Stimulated activated CD4-positive, alpha-beta T cell treated with anti-CD3 and anti-CD28 coated beads, Interleukin-4, amount 100 ng/mL, for 24 hours (primary cell): Measurements from ENCODE around the gene ME3.

Source experiments
- DNase-seq: peaks from one replicate; pipeline ENCODE4 v3.0.0-alpha.2; 2020

ME3 gene

DNA sequence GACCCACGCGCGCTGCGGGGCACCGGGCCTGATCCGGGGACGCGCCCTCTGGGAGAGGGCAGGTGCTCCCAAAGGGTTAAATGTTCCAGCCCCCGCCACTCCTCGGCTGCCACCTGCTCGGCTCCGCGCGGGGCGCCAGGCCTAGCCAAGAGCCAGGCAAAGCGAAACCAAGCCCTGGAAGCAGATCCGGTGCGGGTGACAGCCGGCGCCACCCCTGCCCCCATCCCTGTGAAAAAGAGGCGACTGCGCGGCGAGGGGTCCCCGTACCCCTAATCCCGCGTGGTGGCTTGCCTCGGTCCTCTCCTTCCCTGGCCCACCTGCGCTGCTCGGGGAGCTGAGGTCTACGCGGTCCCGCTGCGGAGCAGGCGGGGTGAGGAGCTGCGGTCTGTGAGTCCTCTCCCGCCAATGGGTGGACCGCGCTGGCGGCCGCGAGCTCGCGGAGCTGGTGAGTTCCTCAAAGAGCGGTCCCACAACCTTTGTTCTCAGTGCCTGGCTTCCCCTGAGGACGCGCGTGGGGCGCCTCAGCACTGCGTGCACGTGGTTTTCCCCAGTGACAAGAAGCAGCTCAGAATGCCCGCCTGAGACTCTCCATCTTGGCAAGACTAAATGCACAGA lies at the start of gene ME3:
Gene ME3, minus strand, starts transcription at position 610 of the 615 bp plus-strand sequence.
- peak; percentile 51 for DNase-seq

GRCh38 chr11:86722006-86722405 lies 49.6 kb upstream of the ME3 start:
- DNase-seq: no peak

DNA sequence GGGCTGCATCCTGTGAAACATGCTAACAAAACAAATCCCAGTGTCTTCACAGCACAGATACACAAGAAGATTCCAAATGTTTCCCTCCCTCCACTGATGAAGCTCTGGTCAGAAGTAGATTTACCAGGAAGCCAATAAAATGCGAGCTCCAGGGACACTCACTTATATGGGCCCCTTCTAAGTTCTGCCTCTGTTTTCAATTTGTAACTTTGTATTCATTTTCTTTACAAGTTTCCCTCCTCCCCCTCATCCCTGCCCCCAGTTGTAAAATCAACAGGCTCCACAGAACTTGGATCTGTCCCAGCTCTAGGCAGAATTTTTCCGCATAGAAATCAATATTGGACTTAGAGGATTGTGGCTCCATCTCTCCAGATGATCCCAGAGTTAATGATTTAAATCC lies 48.1 kb upstream of the ME3 start:
- DNase-seq: no peak

GRCh38 chr11:86719781-86720463 lies 47.5 kb upstream of the ME3 start:
- DNase-seq: no peak

- DNase-seq: no peak
Measured at GRCh38 chr11:86718999-86719398, 46.6 kb upstream of the ME3 start.

DNA sequence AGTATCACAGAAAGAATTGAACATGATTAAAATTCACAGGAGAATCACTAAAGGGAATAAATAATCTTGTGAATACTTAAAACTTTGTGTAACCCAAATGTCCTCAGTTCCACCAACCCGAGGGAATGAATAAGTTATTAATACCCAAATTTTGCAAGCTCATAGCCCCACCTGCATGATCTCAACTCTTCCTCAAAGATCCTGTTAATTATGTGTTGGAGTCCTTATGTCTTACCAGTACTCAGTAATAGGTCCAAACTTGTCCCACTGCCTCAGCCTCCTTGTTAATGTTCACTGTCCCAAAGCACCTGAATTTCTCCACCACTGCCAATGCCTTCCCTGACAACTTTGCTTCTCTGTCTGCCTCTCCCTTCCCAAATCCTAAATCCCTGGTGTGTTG lies 46.1 kb upstream of the ME3 start:
- DNase-seq: no peak

DNA sequence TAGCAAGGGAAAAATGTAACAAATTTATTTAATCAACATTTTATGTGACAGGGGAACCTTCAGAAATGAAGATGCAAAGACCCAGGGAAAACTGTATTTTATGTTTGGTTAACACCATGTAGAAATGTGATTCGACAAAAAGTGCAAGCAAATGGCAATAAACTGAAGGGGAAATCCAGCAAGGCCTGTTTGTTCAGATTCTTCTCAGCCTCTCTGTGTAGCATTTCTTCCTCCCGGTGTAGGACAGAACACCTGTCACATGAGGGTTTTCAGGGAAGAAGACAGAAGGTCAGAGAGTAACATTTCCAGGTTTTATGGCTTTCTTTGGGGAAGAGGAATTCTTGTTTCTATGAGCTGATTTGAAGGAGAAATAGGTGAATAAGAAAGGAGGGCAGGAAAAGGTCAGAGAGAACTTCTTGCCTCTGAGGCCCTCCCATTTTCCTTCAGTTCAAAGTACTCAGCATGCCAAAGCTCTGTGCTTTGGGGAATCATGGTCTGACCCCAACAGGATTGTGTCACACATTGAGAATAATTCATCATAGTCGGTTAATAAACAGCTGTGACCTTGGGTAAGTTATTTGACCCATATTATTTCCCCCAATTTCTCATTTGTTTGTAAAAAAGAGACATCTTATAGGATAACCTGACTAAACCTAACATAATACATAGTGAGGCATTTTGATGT lies 45.5 kb upstream of the ME3 start:
- no peak for DNase-seq

DNA sequence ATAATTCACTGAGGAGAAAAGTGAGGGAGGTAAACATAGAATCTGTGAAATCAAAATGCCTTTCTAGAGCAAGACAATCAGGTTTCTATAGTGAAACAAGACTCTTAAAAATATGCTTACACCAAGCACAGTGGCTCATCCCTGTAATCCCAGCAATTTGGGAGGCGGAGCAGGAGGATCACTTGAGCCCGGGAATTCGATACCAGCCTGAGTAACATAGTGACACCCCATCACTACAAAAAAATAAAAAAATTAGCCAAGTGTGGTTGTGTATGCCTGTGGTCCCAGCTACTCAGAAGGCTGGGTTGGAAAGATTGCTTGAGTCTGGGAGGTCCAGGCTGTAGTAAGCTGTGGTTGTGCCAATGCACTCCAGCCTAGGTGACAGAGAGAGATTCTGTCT lies 43.2 kb upstream of the ME3 start:
- no peak for DNase-seq

GRCh38 chr11:86713552-86713951 lies 41.1 kb upstream of the ME3 start:
- DNase-seq: no peak

DNA sequence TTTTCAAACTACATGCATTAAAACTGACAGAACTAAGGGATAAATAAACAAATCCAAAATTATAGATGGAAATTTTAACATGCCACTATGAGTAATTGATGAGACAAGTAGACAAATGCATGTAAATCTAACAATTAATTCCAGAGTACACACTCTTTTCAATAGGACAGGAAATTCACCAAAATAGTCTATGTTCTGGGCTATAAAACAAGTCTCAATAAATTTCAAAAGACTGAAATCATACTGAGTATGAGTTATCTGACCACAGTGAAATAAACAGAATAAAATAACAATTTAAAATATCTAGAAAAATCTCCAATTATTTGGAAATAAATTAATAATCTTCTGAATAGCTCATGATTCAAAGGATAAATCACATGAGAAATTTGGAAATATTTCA lies 38.5 kb upstream of the ME3 start:
- no peak for DNase-seq

- no peak for DNase-seq
Measured at GRCh38 chr11:86708669-86709068, 36.3 kb upstream of the ME3 start.

GRCh38 chr11:86706338-86707131 lies 34.1 kb upstream of the ME3 start:
- no peak for DNase-seq

- no peak for DNase-seq
Measured at GRCh38 chr11:86704710-86705109, 32.3 kb upstream of the ME3 start.

- DNase-seq: no peak
Measured at GRCh38 chr11:86703987-86704386, 31.6 kb upstream of the ME3 start.

GRCh38 chr11:86702220-86702983 lies 30.0 kb upstream of the ME3 start:
- DNase-seq: no peak

GRCh38 chr11:86699040-86699791 lies 26.8 kb upstream of the ME3 start:
- no peak for DNase-seq

GRCh38 chr11:86698639-86699038 lies 26.2 kb upstream of the ME3 start:
- DNase-seq: no peak

GRCh38 chr11:86696451-86696850 lies 24.0 kb upstream of the ME3 start:
- DNase-seq: no peak

DNA sequence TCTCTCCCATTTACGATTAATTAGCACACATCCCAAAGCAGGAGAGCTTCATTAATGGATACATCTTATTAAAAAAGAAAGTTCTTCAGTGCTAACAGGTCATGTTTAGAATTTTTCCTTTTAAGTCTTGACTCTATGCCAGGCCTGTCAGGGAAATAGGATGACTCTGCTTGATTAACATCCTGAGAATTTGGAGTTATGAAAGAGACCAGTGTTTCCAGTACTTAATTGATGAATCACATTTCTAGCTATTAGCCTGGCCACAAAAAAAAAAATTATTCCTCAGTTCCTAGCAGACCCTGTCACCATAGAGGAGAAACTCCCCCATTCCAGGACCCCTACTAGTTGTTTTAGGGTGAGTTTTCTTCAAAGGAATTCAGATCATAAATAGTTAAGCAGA lies 23.6 kb upstream of the ME3 start:
- DNase-seq: no peak

DNA sequence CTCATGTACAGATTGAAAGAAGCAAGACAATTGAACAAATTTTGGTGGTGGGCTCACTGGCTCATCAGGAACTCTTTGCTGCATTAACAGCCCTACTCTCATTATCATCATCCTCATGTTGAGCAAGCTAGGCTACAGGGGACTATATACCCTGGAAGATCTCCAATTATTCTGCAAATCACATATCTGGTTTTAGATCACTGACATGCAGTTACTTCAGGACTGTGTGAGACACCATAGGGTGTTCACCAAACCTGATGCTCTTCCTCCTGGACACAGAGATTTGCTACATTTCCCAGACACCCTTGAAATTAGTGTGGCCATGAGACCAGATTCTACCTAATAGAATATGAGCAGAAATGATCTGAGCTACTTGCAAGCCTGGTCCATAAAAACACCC lies 23.0 kb upstream of the ME3 start:
- DNase-seq: no peak

DNA sequence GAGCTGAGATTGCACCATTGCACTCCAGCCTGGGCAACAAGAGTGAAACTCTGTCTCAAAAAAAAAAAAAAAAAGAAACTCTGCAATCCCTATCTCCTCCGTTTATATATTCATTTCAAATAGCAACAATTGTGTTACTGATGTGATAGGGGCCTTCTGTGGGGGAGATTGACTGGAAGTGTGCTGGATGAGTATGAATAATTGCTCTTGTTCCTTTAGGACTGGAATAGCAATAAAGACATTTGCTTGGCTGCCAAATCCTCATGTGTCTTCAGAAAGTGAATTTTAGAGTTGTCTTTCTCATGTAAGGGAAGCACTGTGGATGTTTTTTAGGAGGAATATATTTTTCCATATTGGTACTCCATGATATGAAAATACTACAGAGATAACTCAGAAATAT lies 21.1 kb upstream of the ME3 start:
- no peak for DNase-seq

- no peak for DNase-seq
Measured at GRCh38 chr11:86692746-86693145, 20.3 kb upstream of the ME3 start.
